Stomach smooth muscle (tissue), 2 donors: Measurements from ENCODE around the gene MYL10.

ENCODE experiments used
- H3K27ac ChIP-seq: one replicate; pipeline ENCODE4 v1.7.0; 2013; ENCODE audit warnings: mild to moderate bottlenecking, low read length, inconsistent platforms
- H3K27me3 ChIP-seq, 2 donors: one replicate each; pipeline ENCODE4 v1.7.0; 2013; ENCODE audit warnings: low read length in 2 of 2; ENCODE audit not compliant: insufficient read depth in 2 of 2, control insufficient read depth in 1 of 2
- H3K36me3 ChIP-seq, 2 donors: one replicate each; pipeline ENCODE4 v1.7.0; 2013; ENCODE audit warnings: low read length in 2 of 2; ENCODE audit not compliant: control insufficient read depth in 2 of 2, insufficient read depth in 2 of 2
- H3K4me1 ChIP-seq: one replicate; pipeline ENCODE4 v1.7.0; 2013; ENCODE audit warnings: low read length; ENCODE audit not compliant: control insufficient read depth, insufficient read depth
- H3K4me3 ChIP-seq, 2 donors: one replicate each; pipeline ENCODE4 v1.7.0; 2013; ENCODE audit warnings: low read length in 2 of 2
- H3K9ac ChIP-seq, 2 donors: one replicate each; pipeline ENCODE4 v1.7.0; 2013; ENCODE audit warnings: low read length in 2 of 2, mild to moderate bottlenecking in 1 of 2
- H3K9me3 ChIP-seq, 2 donors: one replicate each; pipeline ENCODE4 v1.7.0; 2013; ENCODE audit warnings: low read length in 2 of 2; ENCODE audit not compliant: control insufficient read depth in 2 of 2
- donor health status: healthy.
- donor health status: Pancreatic carcinoma.

Gene MYL10

GRCh38 chr7:101595766-101596537, 33.1 kb downstream of the MYL10 start:
- H3K27ac ChIP-seq, result no peak overlapping the region
- no peak overlapping the region for H3K9ac ChIP-seq
- H3K9me3 ChIP-seq, result no peaks in the 10 kb centered on the region
- no peaks in the 10 kb centered on the region for H3K36me3 ChIP-seq
- no peak overlapping the region for H3K4me3 ChIP-seq
- peaks cover 0 to 2% of the 10 kb centered on the region in 2 donors for H3K27me3 ChIP-seq
- no peaks in the 10 kb centered on the region for H3K4me1 ChIP-seq

DNA sequence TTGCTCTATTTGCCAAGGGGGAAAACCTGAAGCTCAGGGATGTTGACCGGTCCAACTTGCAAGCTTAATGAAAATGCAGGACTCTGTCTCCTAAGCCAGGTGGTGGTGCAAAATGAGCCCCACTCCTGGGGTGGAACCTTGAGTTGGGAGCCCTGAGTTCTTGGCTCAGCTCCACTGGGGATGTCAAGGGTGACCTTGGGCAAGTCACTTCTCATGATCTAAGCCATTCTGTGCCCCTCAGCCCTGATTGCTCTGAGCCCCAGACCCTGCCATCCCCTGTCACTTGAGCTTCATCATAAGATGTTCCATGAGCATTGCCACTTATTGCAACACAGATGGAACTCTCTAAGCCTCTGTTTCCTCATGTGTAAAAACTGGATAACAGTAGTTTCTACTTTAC, 33.9 kb downstream of the MYL10 start:
- Histone ChIP-seq H3K4me1 (no peaks in the 10 kb centered on the region), H3K27me3 (peaks cover 0 to 2% of the 10 kb centered on the region in 2 donors), H3K27ac (no peak overlapping the region), H3K36me3 (no peaks in the 10 kb centered on the region), H3K9ac (no peak overlapping the region), H3K4me3 (no peak overlapping the region), H3K9me3 (no peaks in the 10 kb centered on the region)

DNA sequence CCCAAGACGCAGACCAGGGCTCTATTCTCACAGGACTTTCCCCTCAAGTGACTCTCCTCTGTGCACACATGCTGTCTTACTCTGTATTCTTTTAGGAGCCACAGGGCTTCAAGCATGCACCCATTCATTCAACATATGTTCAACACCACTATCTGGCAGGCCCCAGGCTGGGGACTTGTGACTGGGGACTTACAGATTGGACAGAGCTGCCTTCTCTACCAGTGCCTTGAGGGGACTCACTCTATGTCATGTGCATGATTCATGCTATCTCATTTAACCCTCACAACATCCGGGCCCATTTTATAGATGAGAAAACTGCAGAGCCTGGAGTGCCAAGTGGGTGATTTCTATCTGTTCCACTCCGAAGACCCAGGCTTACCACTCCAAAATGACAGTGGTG, 34.3 kb downstream of the MYL10 start:
- Histone ChIP-seq H3K4me1 (no peaks in the 10 kb centered on the region), H3K9me3 (no peaks in the 10 kb centered on the region), H3K27me3 (peaks cover 0 to 2% of the 10 kb centered on the region in 2 donors), H3K36me3 (no peaks in the 10 kb centered on the region), H3K4me3 (no peak overlapping the region), H3K27ac (no peak overlapping the region), H3K9ac (no peak overlapping the region)

DNA sequence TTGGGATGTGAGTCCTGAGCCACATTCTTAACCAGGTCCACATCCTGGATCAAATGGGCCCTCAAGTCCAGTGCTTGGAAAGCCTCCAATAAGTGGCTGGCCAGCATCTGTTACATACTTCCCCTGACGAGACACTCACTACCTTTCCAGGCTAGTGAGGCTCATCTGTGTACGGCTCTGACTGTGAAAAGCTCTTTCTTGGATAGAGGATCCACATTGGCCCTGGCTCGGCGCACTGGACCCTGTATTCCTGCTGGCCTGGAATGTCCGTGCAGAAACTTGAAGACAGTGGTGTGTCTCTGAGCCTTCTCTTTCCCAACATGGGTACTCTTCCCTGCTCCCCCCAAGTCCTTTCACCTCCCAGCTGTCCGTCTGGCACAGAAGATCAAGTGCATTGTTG, 35.5 kb downstream of the MYL10 start:
- Histone ChIP-seq H3K27ac (no peak overlapping the region), H3K4me3 (no peak overlapping the region), H3K4me1 (no peaks in the 10 kb centered on the region), H3K9me3 (no peaks in the 10 kb centered on the region), H3K36me3 (no peaks in the 10 kb centered on the region), H3K27me3 (peaks cover 0 to 2% of the 10 kb centered on the region in 2 donors), H3K9ac (no peak overlapping the region)

GRCh38 chr7:101591504-101591903, 37.6 kb downstream of the MYL10 start:
- H3K4me3 ChIP-seq, result no peak overlapping the region
- no peaks in the 10 kb centered on the region for H3K9me3 ChIP-seq
- H3K9ac ChIP-seq, result no peak overlapping the region
- H3K27ac ChIP-seq, result no peak overlapping the region
- no peaks in the 10 kb centered on the region for H3K4me1 ChIP-seq
- H3K27me3 ChIP-seq, result peaks cover 0 to 2% of the 10 kb centered on the region in 2 donors
- no peaks in the 10 kb centered on the region for H3K36me3 ChIP-seq

DNA sequence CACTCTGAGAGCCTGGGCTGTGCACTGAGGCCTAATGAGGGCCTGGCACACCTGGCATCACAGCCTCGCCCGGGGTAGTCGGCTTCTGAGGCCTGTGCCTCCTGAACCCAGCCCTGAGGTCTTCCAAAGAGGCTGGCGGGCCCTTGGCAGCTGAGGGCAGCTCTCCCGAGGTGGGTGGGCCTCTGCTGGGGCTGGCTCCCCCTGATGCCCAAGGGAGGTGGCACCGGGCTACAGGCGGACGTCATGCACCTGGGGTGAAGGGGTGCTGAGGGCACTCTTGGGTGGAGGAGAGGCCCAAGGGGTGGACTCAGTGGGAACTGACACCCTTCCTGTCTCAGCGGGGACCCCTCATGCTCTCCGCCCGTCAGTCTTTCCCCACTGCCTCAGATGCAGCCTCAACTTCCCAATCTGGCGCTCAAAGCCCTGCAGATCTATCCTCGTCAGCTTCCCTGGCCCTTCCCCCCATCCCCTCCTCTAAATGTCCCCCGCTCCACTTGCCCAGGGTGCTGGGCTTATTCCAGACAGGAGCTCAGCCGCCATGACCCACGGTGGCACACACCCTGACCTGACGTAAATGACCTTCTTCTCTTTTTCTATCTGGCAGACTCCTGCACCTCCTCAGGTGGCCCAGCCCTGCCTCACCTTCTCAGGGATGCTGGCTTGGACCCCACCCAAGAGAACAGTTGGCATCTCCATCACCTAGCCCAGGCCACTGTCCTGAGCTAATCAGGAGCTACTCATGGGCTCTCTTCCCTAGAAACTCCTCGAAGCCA, 38.2 kb downstream of the MYL10 start:
- H3K4me3 ChIP-seq, result no peak overlapping the region
- H3K36me3 ChIP-seq, result no peaks in the 10 kb centered on the region
- H3K9me3 ChIP-seq, result no peaks in the 10 kb centered on the region
- no peak overlapping the region for H3K27ac ChIP-seq
- no peak overlapping the region for H3K9ac ChIP-seq
- H3K27me3 ChIP-seq, result no peaks in the 10 kb centered on the region
- H3K4me1 ChIP-seq, result no peaks in the 10 kb centered on the region

GRCh38 chr7:101589976-101590662, 39.0 kb downstream of the MYL10 start:
- H3K4me3 ChIP-seq, result no peak overlapping the region
- no peaks in the 10 kb centered on the region for H3K4me1 ChIP-seq
- no peaks in the 10 kb centered on the region for H3K36me3 ChIP-seq
- no peak overlapping the region for H3K9ac ChIP-seq
- H3K27ac ChIP-seq, result no peak overlapping the region
- H3K27me3 ChIP-seq, result no peaks in the 10 kb centered on the region
- no peaks in the 10 kb centered on the region for H3K9me3 ChIP-seq

DNA sequence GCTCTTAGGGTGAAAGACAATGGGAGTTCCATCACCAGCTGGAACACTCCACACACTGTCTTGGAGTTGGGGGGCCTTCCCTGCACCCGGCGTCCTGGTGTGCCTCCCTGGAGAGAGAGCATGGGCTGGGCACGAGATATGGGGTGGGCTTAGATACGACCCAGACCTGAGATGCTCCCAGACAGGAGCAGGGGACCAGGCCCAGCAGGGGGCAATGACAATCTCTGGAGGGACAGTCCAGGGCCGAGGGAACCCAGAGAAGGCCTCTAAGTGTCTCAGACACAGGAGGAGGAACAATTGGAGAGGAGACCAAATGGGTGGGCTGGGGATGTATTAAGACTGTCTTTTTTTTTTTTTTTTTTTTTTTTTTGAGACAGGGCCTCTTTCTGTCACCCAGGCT, 40.0 kb downstream of the MYL10 start:
- H3K4me3 ChIP-seq, result no peak overlapping the region
- H3K4me1 ChIP-seq, result no peaks in the 10 kb centered on the region
- no peaks in the 10 kb centered on the region for H3K27me3 ChIP-seq
- H3K27ac ChIP-seq, result no peak overlapping the region
- no peaks in the 10 kb centered on the region for H3K9me3 ChIP-seq
- no peak overlapping the region for H3K9ac ChIP-seq
- no peaks in the 10 kb centered on the region for H3K36me3 ChIP-seq

DNA sequence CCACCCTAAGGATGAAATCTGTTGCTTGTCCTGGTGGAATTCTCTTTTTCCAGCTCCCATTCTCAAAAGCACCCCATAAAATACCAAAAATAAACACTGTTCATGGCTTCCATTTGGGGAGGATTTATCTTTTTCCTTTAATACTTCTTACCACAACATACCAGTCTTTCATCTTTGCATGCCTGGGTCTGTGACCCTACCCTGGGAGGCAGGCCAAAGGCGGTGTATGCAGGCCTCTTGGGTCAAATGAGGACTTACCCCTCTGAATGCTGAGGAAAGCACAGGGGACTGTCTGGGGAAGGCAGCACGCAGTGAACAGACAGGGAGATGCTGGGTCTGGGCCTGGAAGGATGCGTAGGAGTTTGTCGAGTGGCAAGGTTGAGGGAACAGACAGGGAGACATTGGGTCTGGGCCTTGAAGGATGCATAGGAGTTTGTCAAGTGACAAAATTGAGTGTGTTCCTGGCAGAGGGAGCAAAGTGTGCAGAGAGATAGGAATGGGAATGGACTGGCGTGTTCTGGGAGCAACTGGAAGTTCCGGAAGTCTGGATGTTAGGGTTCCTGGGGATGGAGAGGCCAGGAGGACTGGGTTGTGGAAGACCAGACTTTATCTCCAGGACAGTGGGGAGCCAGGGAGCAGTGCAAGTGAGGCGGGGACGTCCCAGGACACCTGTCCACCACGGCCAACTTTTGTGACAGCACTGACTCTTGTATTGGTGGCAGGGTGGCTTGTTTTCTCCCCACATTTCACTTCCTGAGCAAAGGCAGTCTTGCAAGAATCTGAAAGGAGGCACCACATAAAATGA, 40.8 kb downstream of the MYL10 start:
- Histone ChIP-seq H3K36me3 (no peaks in the 10 kb centered on the region), H3K4me1 (no peaks in the 10 kb centered on the region), H3K27ac (no peak overlapping the region), H3K27me3 (no peaks in the 10 kb centered on the region), H3K9ac (no peak overlapping the region), H3K4me3 (no peak overlapping the region), H3K9me3 (peaks cover 2 to 3% of the 10 kb centered on the region in 2 donors)

DNA sequence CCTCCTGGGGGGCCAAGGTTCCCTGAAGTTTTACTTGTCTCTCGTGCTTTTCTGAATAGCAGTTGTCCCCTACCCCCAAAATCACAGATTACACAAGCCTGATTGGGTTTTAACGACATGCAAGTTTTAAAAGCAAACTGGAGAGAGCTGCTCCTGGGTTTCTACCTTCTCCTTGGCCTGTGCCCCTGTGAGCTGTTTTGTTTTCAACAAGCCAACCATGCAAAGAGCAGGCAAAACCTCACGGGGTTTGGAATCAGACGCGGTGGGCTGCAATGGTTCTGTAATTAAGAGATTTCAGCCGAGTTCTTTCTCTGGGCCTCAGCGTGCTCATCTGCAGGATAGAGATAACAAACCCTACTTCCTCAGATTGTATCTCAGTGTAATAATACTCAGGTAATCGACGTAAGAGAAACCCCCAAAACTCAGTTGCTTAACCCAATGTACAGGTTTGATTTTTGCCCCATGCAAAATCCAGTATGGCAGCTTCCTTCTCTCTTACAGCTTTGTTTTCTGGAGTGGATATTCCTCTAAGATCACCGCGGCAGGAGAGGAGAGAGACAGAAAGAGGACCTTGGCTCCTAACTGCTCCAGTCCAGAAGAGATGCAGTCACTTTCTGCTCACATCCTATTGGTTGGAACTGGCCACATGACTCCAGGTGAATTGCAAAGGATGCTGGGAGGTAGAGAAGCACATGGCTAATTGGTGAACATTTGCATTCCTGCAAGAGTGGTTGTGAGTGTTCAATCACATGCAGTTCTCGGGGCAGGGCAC, 42.0 kb downstream of the MYL10 start:
- Histone ChIP-seq H3K27ac (no peak overlapping the region), H3K27me3 (no peaks in the 10 kb centered on the region), H3K9ac (no peak overlapping the region), H3K9me3 (peaks cover 3 to 5% of the 10 kb centered on the region in 2 donors), H3K4me1 (no peaks in the 10 kb centered on the region), H3K36me3 (no peaks in the 10 kb centered on the region), H3K4me3 (no peak overlapping the region)
